DND-41 (cell line): ENCODE data around the gene CALML3.

Experiments used
- ATAC-seq: fragments of 200-7000 bp; cut with Tn5 transposase; 3 replicates; pipeline ENCODE4 v1.9.1; 2021; ENCODE audit warnings: low read depth; ENCODE audit not compliant: insufficient read depth
- DNase-seq: peaks from one replicate; pipeline ENCODE4 v3.0.0-alpha.2; 2020
- H2AFZ ChIP-seq: 2 replicates; pipeline ENCODE4 v1.6.0; 2012; ENCODE audit warnings: low read depth, low read length
- H3K27ac ChIP-seq: 2 replicates; pipeline ENCODE4 v1.5.1; 2012; ENCODE audit warnings: low read length, inconsistent platforms
- H3K27me3 ChIP-seq: fragments of 200-600 bp; sonication (generic); 2 replicates; pipeline ENCODE4 v1.6.0; 2012; ENCODE audit warnings: low read length, mild to moderate bottlenecking, inconsistent platforms; ENCODE audit not compliant: insufficient read depth, poor library complexity
- H3K36me3 ChIP-seq: 2 replicates; pipeline ENCODE4 v1.5.1; 2012; ENCODE audit warnings: low read length, inconsistent platforms; ENCODE audit not compliant: insufficient read depth
- H3K4me1 ChIP-seq: 2 replicates; pipeline ENCODE4 v1.5.1; 2012; ENCODE audit warnings: mild to moderate bottlenecking, low read length; ENCODE audit not compliant: insufficient read depth
- H3K4me2 ChIP-seq: 2 replicates; pipeline ENCODE4 v1.6.0; 2012; ENCODE audit warnings: mild to moderate bottlenecking, moderate library complexity, low read length, inconsistent platforms; ENCODE audit not compliant: insufficient read depth
- H3K4me3 ChIP-seq, 2 experiments: fragments of 200-600 bp in 1 of 2; shearing (Covaris generic) in 1 of 2; 2 replicates each; pipeline ENCODE4 v1.5.1; 2012 to 2016; ENCODE audit warnings: inconsistent platforms in 2 of 2, low read length in 2 of 2, mild to moderate bottlenecking in 2 of 2, low read depth in 1 of 2, moderate library complexity in 1 of 2
- H3K79me2 ChIP-seq: 2 replicates; pipeline ENCODE4 v1.6.0; 2012; ENCODE audit warnings: low read length, inconsistent platforms; ENCODE audit not compliant: insufficient read depth
- H3K9ac ChIP-seq: 2 replicates; pipeline ENCODE4 v1.6.0; 2012; ENCODE audit warnings: low read depth, mild to moderate bottlenecking, inconsistent platforms, low read length, moderate library complexity
- H3K9me3 ChIP-seq: 2 replicates; pipeline ENCODE4 v1.5.1; 2012; ENCODE audit warnings: low read length, moderate library complexity, mild to moderate bottlenecking, inconsistent platforms; ENCODE audit not compliant: insufficient read depth, severe bottlenecking
- H4K20me1 ChIP-seq: 2 replicates; pipeline ENCODE4 v1.6.0; 2012; ENCODE audit warnings: low read length; ENCODE audit not compliant: insufficient read depth
- CTCF ChIP-seq: IDR thresholded peaks from 2 replicates; pipeline ENCODE4 v1.5.1; 2012; ENCODE audit warnings: borderline replicate concordance, low read length, moderate library complexity, mild to moderate bottlenecking; ENCODE audit not compliant: poor library complexity, severe bottlenecking; ENCODE audit errors: extremely low read depth
- EZH2 ChIP-seq: IDR thresholded peaks from 3 replicates; pipeline ENCODE4 v1.6.1; 2012; ENCODE audit warnings: borderline replicate concordance, low read depth, mild to moderate bottlenecking, moderate library complexity, low read length, inconsistent platforms; ENCODE audit not compliant: severe bottlenecking

Gene CALML3

GRCh38 chr10:5560142-5560816, 35.5 kb downstream of the CALML3 start:
- Histone ChIP-seq H3K9me3 (no peaks in the 10 kb centered on the region), H3K4me1 (no peaks in the 10 kb centered on the region), H3K27ac (no peak overlapping the region), H4K20me1 (no peaks in the 10 kb centered on the region), H3K27me3 (no peaks in the 10 kb centered on the region), H3K9ac (no peak overlapping the region), H2AFZ (no peak overlapping the region), H3K4me2 (no peak overlapping the region), H3K36me3 (no peaks in the 10 kb centered on the region), H3K79me2 (no peaks in the 10 kb centered on the region), H3K4me3 (no peak overlapping the region)
- no peak for DNase-seq
- no peak for TF ChIP-seq EZH2
- TF ChIP-seq CTCF: no peak
- no peak for ATAC-seq

- Histone ChIP-seq H3K9ac (no peak overlapping the region), H3K9me3 (no peaks in the 10 kb centered on the region), H3K27ac (no peak overlapping the region), H4K20me1 (no peaks in the 10 kb centered on the region), H3K27me3 (no peaks in the 10 kb centered on the region), H2AFZ (no peak overlapping the region), H3K4me3 (no peak overlapping the region), H3K36me3 (no peaks in the 10 kb centered on the region), H3K4me2 (no peak overlapping the region), H3K4me1 (no peaks in the 10 kb centered on the region), H3K79me2 (no peaks in the 10 kb centered on the region)
- ATAC-seq (no peak), DNase-seq (no peak)
- TF ChIP-seq EZH2: no peak
- TF ChIP-seq CTCF: no peak
These were observed 36.3 kb downstream of the CALML3 start for GRCh38 chr10:5560817-5561703.

- no peak overlapping the region for H2AFZ ChIP-seq
- H3K9me3 ChIP-seq: no peaks in the 10 kb centered on the region
- no peak overlapping the region for H3K9ac ChIP-seq
- no peak for DNase-seq
- H3K27ac ChIP-seq: no peak overlapping the region
- no peak overlapping the region for H3K4me2 ChIP-seq
- H3K36me3 ChIP-seq: no peaks in the 10 kb centered on the region
- TF ChIP-seq EZH2 (no peak), CTCF (no peak)
- no peaks in the 10 kb centered on the region for H3K79me2 ChIP-seq
- H4K20me1 ChIP-seq: no peaks in the 10 kb centered on the region
- no peaks in the 10 kb centered on the region for H3K4me1 ChIP-seq
- H3K4me3 ChIP-seq: no peak overlapping the region
- ATAC-seq: no peak
- H3K27me3 ChIP-seq: no peaks in the 10 kb centered on the region
These were observed 37.2 kb downstream of the CALML3 start for GRCh38 chr10:5561704-5562645.
